CD4-positive, alpha-beta T cell treated with Interleukin-15 for 4 hours (primary cell): ENCODE results near the gene IL1R2.

Experiments
- DNase-seq: peaks from one replicate; pipeline ENCODE4 v3.0.0-alpha.2; 2020; ENCODE audit warnings: low spot score

Gene IL1R2

DNA sequence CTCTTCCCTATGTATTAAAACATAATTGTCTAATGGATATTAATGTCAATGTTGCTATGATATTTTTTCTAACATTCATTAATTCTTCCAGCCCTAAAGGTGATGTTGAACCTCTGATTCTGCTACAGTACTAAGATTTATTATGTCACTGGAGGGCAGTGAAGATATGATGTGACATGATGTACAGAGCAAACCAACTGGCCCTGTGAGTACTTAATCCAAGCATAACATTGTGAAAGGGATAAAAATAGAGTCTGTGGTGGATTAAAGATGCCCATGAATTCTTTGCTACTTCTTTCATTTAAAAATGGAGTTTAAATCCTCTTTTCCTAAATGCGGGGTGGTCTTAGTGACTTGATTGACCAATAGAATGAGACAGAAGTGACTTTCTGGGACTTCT is 51.8 kb downstream of the IL1R2 start:
- DNase-seq, result no peak

DNA sequence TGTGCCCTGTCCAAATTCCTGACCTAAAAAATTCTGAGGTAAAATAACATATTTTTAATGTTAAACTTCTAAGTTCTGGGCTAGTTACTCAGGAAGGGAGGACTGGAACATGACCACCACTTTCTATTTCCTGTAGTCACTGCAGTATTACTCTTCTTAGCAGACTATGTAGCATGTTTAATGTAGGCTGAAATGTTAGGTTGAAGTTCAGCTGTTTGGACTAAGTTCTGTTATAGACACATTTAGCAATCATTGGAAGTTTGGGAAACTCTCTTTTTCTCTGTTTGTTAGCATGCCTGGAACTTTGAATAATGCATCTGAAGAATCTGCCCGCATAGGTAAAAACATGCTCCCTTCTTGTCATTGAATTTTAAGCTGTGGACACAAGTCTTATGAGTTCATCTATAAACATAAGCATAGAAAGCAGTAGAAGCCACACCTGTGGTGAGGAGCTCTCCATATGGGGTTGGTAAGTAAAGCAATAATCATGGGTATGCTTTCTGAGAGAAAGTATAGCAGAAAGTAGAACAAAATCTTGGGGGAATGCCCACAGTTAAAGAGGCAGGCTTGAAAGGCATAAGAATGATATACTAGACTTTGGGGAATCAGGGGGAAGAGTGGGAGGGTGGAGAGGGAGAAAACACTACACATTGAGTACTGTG is 52.6 kb downstream of the IL1R2 start:
- no peak for DNase-seq

DNA sequence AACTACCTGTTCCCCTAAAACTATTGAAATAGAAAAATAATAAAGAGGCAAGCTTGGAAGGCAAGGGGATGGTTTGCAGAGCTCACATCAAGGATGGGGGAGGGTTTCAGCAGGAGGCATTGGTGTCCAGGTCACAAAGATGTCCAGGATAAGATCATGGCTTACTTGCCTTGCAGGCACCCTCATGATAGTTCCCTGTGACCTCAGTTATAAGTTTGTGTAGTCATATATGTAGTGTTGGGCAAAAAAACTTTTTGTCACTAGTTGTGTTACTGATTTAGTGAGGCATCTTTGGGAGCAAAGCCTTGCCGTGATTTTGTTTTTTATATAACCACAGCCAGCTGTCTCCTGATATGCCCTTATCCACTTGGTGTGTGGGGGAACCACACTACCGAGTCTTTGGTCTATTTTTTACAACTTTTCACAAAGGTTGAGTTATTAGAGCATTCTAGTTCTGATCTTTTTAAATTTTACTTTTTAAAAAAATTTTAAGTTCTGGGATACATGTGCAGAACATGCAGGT is 53.3 kb downstream of the IL1R2 start:
- no peak for DNase-seq

DNA sequence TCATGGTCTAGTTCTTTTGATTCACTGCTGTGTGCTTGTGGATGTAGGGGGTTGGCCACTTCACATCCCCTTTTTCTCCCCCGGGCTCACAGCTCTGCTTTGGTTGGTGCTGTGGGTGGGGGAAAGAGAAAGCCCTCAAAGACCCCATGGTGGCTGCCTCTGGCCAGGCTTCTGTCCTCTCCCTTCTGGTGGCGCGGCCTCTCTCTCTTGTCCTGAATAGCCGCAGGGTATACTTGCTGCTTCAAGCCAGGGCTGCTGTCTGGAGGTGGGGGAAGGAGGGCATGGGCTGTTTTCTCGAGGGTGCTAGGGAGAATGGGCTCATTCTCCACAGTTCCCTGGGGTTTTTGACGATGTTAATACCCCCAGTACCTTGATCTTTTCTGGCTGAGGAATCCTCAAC is 53.9 kb downstream of the IL1R2 start:
- DNase-seq, result no peak

DNA sequence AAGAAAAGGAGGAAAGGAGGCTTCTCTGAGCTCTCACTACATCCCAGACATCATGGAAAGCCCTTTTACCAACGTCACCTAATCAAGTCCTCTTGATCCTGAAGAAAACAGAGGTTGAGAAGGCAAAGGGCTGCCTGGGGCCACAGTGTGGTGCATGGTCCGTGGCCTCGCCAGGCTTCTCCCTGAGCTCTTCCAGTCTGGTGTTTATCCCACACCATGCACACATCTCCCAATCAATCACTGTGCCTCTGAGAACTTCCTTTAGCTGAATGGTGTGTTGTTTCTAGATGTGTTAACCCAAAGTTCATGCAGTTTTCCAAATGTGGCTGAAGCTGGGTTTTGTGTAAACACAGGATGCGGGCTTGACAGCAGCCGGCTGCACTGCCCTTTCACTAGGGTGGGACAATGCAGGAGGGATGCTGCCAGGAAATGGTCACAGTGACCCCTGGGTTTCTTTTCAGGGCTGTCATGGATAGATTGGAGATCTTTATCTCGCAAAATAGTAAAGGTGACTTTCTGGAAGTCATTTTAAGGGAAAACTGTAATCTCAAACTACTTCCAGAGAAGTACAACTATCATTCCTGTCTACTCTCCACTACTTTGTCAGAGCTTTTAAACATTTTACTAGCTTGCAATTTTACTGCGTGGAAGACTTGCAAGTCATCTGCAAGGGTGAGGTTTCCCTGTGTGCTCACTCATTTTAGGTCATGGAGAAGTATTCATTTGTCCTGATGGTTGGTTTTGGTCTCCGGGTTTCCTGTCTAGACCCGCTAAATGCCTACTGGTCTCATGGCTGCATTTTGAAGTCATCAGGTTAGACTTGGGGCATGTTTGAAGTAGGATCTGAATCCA is 54.6 kb downstream of the IL1R2 start:
- DNase-seq, result no peak

DNA sequence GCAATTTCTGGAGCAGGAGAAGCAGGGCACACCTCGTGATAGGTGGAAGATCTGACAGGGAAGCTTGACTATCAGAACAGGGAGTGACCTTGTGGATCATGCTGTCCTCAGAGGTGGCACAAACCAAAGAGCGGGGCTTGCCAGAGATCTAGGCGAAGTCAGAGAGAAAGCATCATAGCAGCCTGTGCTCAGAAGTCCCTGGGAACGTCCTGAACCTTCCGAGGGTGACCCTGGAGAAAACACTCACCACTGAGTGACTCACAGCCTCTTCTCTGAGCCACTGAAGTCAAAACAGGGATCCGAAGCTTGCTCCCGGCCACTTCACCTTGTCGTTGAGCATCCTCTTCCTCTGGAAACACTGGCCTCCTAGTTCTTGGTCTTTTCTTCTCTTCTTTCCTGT is 56.7 kb downstream of the IL1R2 start:
- DNase-seq, result no peak

DNA sequence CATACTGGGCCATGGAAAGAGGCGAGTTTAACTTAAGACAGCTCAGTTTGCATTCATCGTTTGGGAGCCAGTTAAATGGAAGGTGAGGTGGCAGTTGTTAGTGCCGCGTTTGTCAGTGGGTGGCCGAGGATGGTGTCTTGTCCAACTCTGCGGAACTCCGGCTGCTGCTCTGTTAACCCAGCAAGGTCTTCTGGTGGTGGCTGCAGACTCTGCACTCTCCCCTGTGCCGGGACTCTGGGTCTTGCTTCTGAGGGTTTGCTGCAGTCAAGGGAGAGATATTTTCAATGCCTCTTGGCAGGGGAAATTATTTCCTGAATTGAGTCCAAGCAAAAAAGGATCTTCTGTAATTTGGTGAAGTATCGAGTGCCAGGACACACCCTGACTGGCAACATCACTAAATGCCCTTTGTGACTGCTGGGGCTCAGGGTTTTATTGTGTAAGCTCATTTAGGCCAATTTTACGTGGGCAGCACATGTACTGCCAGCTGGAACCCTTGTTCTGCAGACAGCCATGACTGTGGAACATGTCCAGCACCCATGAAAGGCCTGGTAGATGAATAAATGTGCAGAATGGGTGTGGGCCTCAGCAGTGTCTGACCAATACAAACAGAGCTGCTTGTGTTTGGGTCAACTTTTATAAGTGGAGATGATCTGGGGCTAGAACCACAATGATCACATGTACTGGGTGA is 58.1 kb downstream of the IL1R2 start:
- DNase-seq, result no peak

DNA sequence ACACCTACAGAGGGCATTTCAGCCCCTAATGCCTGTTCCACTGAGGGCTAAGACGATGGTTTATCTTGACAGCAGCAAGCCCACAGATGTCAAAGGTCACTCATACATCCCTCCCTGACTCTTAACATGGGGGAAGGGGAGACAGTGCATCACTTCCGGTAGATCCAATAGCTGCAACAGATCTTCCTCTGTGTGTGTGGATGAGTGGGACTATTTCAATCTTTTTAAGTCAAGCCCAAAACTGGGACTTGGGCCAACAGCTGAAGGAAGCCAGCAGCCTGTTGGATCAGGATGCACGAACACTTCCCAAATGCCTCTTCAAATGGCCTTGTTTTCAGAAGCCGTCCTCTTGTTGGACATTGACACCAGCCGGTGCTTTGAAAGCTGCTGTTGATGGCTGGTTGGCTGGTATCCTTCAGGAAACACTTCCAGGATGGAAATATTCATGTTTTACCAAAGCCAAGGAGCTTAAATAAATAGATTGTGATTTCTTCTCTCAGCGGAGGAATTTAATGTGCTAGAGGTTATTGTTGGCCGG is 59.2 kb downstream of the IL1R2 start:
- DNase-seq, result no peak

DNA sequence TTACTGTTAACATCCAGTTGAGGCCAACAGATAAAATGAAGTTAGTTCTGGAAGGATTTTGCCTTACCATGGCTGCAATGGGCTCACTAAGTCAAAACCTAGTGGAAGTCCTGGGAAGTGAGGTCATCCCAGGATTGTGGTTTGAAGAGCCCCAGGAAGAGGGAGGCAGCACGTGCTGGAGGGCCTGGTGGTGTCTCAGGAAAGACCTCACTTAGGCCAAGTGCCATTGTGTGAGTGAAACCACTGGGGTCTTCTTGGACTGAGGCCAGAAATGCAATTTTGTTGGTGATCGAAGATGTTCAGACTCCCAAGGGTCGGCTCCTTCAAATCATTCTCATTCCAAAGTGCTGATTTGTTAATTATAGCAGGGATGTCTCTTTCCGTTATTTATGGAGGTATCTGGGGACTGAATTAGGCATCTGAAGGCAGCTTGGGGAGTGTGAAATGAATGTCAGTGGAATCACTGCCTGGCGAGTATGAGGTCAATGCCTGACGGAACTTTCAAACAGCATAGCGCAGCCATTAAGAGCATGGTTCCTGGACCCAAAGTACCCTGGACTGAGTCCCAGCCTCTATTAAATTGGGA is 60.0 kb downstream of the IL1R2 start:
- DNase-seq, result no peak

DNA sequence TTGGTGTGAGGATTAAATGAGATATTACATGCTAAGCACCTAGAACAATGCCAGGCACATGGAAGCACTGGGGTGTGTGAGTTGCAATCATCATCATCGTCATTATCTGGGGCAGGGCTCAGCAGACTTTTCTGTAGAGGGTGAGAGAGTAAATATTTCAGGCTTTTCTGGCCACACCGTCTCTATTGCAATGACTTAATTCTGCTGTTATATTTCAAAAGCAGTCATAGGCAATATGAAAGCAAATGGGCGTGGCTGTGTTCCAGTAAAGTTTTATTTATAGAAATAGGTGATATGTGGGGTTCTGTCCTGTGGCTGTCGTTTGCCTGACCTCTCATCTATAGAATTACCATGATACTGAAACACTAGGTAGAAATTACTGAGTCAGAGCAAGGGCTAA is 60.6 kb downstream of the IL1R2 start:
- DNase-seq, result no peak

DNA sequence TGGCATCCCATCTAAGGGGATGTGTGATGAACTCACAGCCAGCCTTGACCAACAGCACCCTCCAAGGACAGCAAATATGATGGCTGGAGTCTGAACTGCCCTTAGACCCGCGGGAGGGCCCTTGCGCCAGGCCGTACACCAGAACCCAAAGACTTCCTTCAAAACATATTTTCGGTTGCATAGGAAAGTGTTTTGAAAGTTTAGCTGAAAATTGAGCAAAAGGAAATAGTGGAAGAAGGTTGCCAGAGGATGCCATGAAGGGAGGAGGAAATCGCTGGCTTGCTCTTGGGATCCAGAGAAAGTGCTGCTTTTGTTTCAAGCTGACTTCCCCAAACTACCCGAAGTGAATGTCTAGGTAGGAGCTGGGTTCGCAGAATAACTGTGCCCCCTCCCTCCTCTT is 61.3 kb downstream of the IL1R2 start:
- no peak for DNase-seq

DNA sequence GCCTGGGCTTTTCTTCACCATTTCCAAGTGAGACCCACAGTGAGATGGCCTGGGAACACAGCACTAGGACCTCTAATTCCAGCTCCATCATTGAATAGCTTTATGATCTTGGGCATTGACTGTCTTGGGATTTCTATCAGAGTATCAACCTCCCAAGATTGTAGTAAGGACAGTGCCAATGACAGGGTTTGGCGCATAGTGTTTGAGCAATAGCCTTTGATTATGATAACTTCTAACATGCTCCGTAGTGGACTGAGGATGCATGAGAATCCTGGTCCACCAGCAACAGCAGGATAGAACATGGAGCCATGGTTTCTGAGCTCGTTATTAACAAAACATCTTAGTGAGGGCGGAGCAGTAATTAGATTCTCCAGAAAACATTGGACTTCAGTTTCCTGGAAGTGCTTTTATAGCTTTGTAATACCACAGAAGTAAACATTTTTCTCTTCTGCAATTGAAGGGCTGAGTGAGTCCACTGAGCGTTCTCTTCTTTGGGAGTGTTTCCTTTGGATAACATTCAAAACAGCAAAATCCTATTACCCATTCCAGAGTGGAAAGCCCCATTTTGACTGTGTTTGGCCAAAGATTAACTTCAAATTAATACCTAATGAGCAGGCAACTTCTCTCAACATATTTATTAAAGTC is 63.7 kb downstream of the IL1R2 start:
- no peak for DNase-seq

DNA sequence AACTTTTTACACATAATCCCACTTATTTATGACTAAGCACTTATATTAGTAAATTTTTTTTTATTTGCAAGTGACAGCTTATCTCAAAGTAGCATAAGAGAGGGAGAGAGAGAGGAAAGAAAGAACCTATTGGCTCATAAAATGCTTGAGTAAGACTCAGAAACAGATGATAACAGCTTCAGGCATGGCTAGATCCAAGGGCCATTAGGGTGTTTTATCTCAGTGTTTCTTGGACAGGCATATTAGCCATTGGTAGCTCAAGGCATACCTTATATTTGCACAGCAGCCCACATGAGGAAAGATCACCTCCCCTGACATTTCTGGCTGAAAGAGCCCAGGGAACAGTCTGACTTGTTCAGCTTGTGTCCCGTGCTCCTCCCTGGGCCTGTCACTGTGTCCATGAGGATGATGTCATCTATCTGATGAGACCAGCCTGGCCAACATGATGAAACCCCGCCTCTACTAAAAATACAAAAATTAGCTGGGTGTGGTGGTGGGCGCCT is 64.4 kb downstream of the IL1R2 start:
- DNase-seq, result no peak

DNA sequence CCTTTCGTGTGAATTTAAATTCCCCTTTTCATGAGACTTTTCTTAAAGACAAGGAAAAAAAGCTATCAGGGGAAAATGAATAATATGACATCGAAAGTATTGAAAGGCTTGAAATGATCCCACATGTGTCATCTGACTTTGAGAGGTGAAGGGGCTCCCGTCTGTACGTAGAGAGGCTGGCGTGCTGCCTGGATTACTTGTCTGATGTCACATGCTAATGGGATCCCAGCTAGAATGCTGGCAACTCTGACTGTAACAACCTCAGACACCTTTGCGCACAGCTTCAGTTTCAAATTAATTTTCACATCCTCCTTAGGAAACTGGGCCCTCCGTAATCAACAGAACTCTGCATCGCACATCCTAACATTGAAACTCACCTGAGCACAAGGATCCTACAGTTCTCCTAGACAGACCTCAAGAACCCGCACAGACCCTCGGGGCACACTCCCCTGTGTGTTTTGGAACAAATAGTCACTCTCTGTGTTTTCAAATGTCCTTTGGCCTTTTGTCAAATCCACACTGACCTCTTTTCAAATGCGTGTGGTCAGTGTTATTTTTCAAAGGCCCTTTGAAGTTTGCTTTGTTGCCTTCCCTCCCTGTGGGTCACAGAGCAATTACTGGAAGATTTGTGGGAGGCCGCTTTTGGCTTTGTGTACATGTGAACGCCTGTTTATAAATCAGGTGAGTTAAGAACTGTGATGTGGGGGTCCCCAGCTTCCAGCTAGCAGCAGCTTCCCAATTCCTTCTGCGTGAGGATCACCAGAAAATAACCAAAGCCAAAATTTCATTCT is 65.9 kb downstream of the IL1R2 start:
- no peak for DNase-seq

DNA sequence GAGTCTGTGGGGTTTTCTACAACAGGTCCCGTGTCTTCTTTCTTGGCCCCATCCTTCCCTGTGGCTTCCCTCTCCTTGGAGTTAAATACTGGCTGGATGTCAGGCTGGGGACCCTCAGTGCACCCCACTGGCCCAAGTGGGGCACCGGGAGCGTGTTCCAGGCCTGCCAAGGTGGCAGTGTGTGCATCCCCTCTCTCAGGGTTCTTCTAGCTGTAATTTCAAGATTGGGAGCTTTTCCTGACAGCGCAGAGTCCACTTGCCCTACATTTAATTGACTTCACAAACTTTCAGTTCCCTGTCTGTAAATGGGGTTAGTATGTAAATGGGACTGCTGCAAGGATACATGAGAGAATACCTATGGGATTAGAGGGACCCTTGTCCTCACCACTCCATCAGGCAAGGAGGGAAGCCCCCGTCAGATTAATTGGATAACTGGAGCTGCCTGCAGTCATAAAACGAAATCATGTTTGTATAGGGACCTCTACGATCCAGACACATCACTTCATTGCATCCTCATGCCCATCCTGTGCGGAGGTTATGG is 66.6 kb downstream of the IL1R2 start:
- no peak for DNase-seq

DNA sequence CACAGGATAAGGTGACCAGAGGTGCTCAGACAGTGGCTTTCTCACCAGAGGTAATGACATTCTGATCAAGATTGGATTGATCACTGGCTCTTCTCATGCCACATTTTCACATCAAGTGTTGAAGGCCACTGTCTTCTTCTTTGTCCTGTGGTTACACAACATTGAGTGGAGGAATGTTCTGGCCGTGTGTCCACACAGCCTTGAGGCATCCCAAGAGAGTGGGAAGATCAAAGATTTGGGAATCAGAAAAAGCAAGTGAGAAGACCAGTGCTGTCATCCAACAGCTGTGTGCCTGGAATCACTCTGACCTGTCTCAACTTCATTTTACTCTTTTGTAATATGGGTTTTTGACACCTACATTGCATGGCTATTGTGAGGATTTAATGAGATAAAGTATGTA is 67.4 kb downstream of the IL1R2 start:
- DNase-seq, result no peak

DNA sequence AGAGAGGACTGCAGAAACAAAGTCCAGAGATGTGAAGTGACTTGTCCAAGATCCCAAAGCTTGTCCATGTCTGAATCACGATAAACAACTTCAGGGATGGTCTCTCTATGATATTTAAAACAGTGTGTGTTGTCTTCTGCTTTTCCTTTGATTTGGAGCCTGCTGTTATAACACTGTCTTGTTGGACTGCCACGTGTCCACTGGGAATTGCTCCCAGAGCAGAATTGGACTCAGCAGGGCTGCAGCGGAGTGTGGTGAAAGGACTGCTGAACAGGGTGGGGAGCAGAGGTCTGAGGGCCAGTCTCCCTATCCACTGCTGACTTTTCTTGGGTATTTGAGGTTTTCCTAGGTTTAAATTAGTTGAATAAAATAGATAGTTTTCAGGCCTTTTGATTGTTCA is 68.3 kb downstream of the IL1R2 start:
- DNase-seq, result no peak

DNA sequence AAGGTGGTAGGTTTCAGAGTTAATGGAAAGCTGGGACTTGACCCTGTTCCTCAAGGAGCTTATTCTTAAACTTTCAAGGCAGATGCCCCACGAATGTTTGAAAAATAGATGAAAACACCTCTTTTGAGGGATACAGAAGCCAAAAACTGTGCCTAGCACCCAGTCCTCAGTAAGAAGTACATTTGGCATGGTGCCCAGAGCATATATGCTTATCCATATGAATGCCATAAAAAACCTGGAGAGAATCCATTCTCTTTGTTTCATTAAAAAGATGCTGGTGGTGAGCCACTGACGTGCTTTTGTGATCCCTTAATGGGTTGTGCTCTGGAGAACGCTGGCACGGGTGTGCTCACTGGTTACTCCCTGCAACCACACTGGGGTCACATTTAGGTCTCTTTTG is 69.0 kb downstream of the IL1R2 start:
- no peak for DNase-seq

DNA sequence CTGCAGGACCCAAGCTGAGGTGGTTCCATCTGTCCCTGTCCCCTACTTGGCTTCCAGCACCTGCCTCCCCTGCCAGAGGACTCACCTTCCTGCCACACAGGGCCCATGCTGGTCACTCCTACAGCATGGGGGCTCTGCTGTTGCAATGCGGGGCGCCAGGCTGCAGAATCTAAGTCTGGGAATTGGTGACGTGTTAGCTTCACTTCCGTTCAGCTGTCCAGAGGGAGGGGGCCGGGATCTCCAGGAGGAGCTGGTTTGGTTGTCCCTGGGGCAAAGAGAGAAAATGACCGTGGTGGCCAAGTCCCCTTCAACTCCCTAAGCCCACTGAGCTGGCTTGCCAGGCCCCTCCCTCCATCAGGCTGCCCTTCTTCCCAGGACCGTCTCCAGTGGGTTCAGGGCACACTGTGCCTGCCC is 69.5 kb downstream of the IL1R2 start:
- no peak for DNase-seq
